GM12864 (cell line): Measurements from ENCODE around the gene RIPOR1.

Experiments
- DNase-seq: peaks from one replicate; pipeline ENCODE4 v3.0.0-alpha.2; 2011; ENCODE audit warnings: low read depth
- H3K4me3 ChIP-seq: 2 replicates; pipeline ENCODE4 v1.5.1; 2011; ENCODE audit warnings: mild to moderate bottlenecking, low read depth, low read length, control low read depth
- CTCF ChIP-seq: IDR thresholded peaks from 2 replicates; pipeline ENCODE4 v1.5.1; 2011; ENCODE audit warnings: low read depth, mild to moderate bottlenecking, moderate library complexity, low read length, control low read depth, inconsistent platforms; ENCODE audit errors: missing control alignments

RIPOR1 gene

GRCh38 chr16:67544844-67545664 lies 16.4 kb downstream of the RIPOR1 start:
- no peak for TF ChIP-seq CTCF
- DNase-seq = no peak

GRCh38 chr16:67545665-67546024 lies 17.0 kb downstream of the RIPOR1 start:
- DNase-seq = no peak
- TF ChIP-seq CTCF = no peak
- no peak overlapping the region for H3K4me3 ChIP-seq

More at GRCh38 chr16:67544844-67545664, 16.4 kb downstream of the RIPOR1 start:
- no peak overlapping the region for H3K4me3 ChIP-seq

GRCh38 chr16:67546091-67546501 lies 17.5 kb downstream of the RIPOR1 start:
- TF ChIP-seq CTCF = no peak
- DNase-seq = no peak
- no peak overlapping the region for H3K4me3 ChIP-seq

GRCh38 chr16:67546761-67547422 lies 18.3 kb downstream of the RIPOR1 start:
- H3K4me3 ChIP-seq = peak overlapping the region; percentile 8; the same call in 1 of the 2 replicates
- peak; percentile 99 for TF ChIP-seq CTCF
- DNase-seq = no peak

- H3K4me3 ChIP-seq = peak overlapping the region; percentile 8
- TF ChIP-seq CTCF = no peak
- no peak for DNase-seq
Observed at GRCh38 chr16:67547423-67548264, 19.0 kb downstream of the RIPOR1 start.

- no peak overlapping the region for H3K4me3 ChIP-seq
- DNase-seq = no peak
- no peak for TF ChIP-seq CTCF
Observed at GRCh38 chr16:67548265-67549126, 19.9 kb downstream of the RIPOR1 start.
